ENCODE data around the gene NRXN3. TPM values are rescaled to one million over a fixed set of nuclear protein-coding genes. Genes with fewer than 3 reads are reported as not detected.

The NRXN3 gene
- total RNA-seq, 1 donor from 2014 or later = 19.8 TPM

GRCh38 chr14:79325557-79325956 is 1155.4 kb downstream of the NRXN3 start:
- Mint-ChIP-seq H3K27me3 (no peaks in the 10 kb centered on the region), H3K36me3 (no peaks in the 10 kb centered on the region), H3K9me3 (peaks cover 6% of the 10 kb centered on the region), H3K27ac (no peak overlapping the region), H3K4me1 (ENCODE audit: unreplicated experiment) (peaks cover 12% of the 10 kb centered on the region), H3K4me3 (no peak overlapping the region)
- DNase-seq (ENCODE audit: extremely low spot score, unreplicated experiment) = no peak
- TF ChIP-seq, protein P1, sequence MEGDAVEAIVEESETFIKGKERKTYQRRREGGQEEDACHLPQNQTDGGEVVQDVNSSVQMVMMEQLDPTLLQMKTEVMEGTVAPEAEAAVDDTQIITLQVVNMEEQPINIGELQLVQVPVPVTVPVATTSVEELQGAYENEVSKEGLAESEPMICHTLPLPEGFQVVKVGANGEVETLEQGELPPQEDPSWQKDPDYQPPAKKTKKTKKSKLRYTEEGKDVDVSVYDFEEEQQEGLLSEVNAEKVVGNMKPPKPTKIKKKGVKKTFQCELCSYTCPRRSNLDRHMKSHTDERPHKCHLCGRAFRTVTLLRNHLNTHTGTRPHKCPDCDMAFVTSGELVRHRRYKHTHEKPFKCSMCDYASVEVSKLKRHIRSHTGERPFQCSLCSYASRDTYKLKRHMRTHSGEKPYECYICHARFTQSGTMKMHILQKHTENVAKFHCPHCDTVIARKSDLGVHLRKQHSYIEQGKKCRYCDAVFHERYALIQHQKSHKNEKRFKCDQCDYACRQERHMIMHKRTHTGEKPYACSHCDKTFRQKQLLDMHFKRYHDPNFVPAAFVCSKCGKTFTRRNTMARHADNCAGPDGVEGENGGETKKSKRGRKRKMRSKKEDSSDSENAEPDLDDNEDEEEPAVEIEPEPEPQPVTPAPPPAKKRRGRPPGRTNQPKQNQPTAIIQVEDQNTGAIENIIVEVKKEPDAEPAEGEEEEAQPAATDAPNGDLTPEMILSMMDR (conservative IDR thresholded peaks at IDR 0.05) = no peak

DNA sequence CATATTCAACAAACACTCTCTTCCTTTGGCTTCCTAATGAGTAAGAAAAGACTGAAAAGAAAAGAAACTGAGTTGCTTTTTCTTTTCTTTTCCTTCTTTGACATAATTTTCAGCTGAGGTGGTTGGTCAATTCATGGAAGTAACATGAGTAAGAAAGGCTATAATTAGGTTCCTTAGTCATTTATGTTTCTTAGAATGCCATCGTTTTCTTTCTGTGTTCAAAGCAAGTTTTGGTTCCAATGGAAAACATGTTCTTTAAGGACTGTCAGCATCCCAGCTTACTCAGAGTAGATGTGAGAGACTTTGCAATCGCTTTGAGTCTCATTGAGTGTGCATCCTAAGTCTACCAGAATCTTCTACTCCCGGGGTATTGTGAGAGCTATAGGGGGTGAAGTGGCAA is 1158.7 kb downstream of the NRXN3 start:
- TF ChIP-seq, protein P1 (conservative IDR thresholded peaks at IDR 0.05) = no peak
- H3K4me1 Mint-ChIP-seq (ENCODE audit: unreplicated experiment) = peaks cover 38% of the 10 kb centered on the region
- H3K9me3 Mint-ChIP-seq = peaks cover 6% of the 10 kb centered on the region
- no peaks in the 10 kb centered on the region for H3K36me3 Mint-ChIP-seq
- H3K27ac Mint-ChIP-seq = no peak overlapping the region
- H3K4me3 Mint-ChIP-seq = no peak overlapping the region
- H3K27me3 Mint-ChIP-seq = no peaks in the 10 kb centered on the region
- DNase-seq (ENCODE audit: extremely low spot score, unreplicated experiment) = no peak

- H3K4me1 Mint-ChIP-seq (ENCODE audit: unreplicated experiment) = peaks cover 26% of the 10 kb centered on the region
- TF ChIP-seq, protein P1 (conservative IDR thresholded peaks at IDR 0.05) = no peak
- no peak overlapping the region for H3K27ac Mint-ChIP-seq
- no peak overlapping the region for H3K4me3 Mint-ChIP-seq
- DNase-seq (ENCODE audit: extremely low spot score, unreplicated experiment) = no peak
- peaks cover 3% of the 10 kb centered on the region for H3K36me3 Mint-ChIP-seq
- peaks cover 6% of the 10 kb centered on the region for H3K9me3 Mint-ChIP-seq
- H3K27me3 Mint-ChIP-seq = no peaks in the 10 kb centered on the region
Measured at GRCh38 chr14:79331830-79332229, 1161.7 kb downstream of the NRXN3 start.

- Mint-ChIP-seq H3K4me3 (peak overlapping the region; percentile 16), H3K9me3 (peaks cover 6% of the 10 kb centered on the region), H3K27ac (no peak overlapping the region), H3K27me3 (no peaks in the 10 kb centered on the region), H3K4me1 (ENCODE audit: unreplicated experiment) (peaks cover 26% of the 10 kb centered on the region), H3K36me3 (peaks cover 3% of the 10 kb centered on the region)
- TF ChIP-seq, protein P1 (conservative IDR thresholded peaks at IDR 0.05) = no peak
- no peak for DNase-seq (ENCODE audit: extremely low spot score, unreplicated experiment)
Measured at GRCh38 chr14:79332504-79333197, 1162.5 kb downstream of the NRXN3 start.

GRCh38 chr14:79333198-79333546 is 1163.0 kb downstream of the NRXN3 start:
- no peak overlapping the region for H3K27ac Mint-ChIP-seq
- H3K4me3 Mint-ChIP-seq = peak overlapping the region; percentile 15
- peaks cover 3% of the 10 kb centered on the region for H3K36me3 Mint-ChIP-seq
- no peak for DNase-seq (ENCODE audit: extremely low spot score, unreplicated experiment)
- peaks cover 6% of the 10 kb centered on the region for H3K9me3 Mint-ChIP-seq
- H3K27me3 Mint-ChIP-seq = no peaks in the 10 kb centered on the region
- TF ChIP-seq, protein P1 (conservative IDR thresholded peaks at IDR 0.05) = no peak
- peaks cover 26% of the 10 kb centered on the region for H3K4me1 Mint-ChIP-seq (ENCODE audit: unreplicated experiment)
